OCI-LY7 (cell line): ENCODE data around the gene TMC5. TPM values are rescaled to one million over a fixed set of nuclear protein-coding genes. Genes with fewer than 3 reads are reported as not detected.
A peak's percentile ranks its signal among the peaks of the same experiment; 100 is the strongest.

ENCODE experiments used
- BruUV-seq: library from RNA; stranded (reverse); fragments of 400-500 nt; replicated peaks from 2 replicates; lab custom pipeline; 2021; lab: Mats Ljungman, UMichigan
- CTCF ChIA-PET: fragments of 300-600 bp; sonication (Branson Sonifier 250); formaldehyde crosslinking; loops from one replicate; lab custom pipeline; 2022; ENCODE audit warnings: antibody characterized with exemption; ENCODE audit not compliant: unreplicated experiment; lab: Charles Lee
- POLR2A ChIA-PET: fragments of 300-600 bp; sonication (Branson Sonifier 250); formaldehyde crosslinking; loops from one replicate; lab custom pipeline; 2022; ENCODE audit warnings: antibody characterized with exemption; lab: Charles Lee
- DNase-seq: peaks from one replicate; pipeline ENCODE4 v3.0.0-alpha.2; 2015; ENCODE audit warnings: low spot score
- H2AFZ ChIP-seq: fragments of 200-600 bp; sonication (generic), shearing (Covaris generic); 2 replicates; pipeline ENCODE4 v1.6.1; 2014; ENCODE audit warnings: mild to moderate bottlenecking, antibody characterized with exemption, low read length, moderate library complexity
- H3K27ac ChIP-seq: fragments of 200-600 bp; sonication (generic); 2 replicates; pipeline ENCODE4 v1.5.1; 2014; ENCODE audit warnings: mixed run types, low read depth, mild to moderate bottlenecking, moderate library complexity, low read length, inconsistent platforms; ENCODE audit not compliant: poor library complexity, severe bottlenecking
- H3K36me3 ChIP-seq: fragments of 200-600 bp; sonication (generic); 2 replicates; pipeline ENCODE4 v1.6.1; 2014; ENCODE audit warnings: mild to moderate bottlenecking, antibody characterized with exemption, low read length, moderate library complexity, mixed read lengths; ENCODE audit not compliant: insufficient read depth
- H3K4me1 ChIP-seq: fragments of 200-600 bp; sonication (generic); 2 replicates; pipeline ENCODE4 v1.5.1; 2014; ENCODE audit warnings: mild to moderate bottlenecking, low read length; ENCODE audit not compliant: insufficient read depth, poor library complexity, severe bottlenecking
- H3K4me2 ChIP-seq: fragments of 200-600 bp; sonication (generic); 2 replicates; pipeline ENCODE4 v1.6.1; 2014; ENCODE audit warnings: mild to moderate bottlenecking, low read length
- H3K4me3 ChIP-seq: fragments of 200-600 bp; sonication (generic); 2 replicates; pipeline ENCODE4 v1.5.1; 2014; ENCODE audit warnings: mild to moderate bottlenecking, low read depth, low read length; ENCODE audit not compliant: poor library complexity, severe bottlenecking
- H3K79me2 ChIP-seq: fragments of 200-600 bp; sonication (generic); 2 replicates; pipeline ENCODE4 v1.6.1; 2016; ENCODE audit warnings: low read depth, mild to moderate bottlenecking, low read length, moderate library complexity, mixed read lengths; ENCODE audit not compliant: insufficient read depth
- H3K9me2 ChIP-seq: fragments of 200-600 bp; sonication (generic); 2 replicates; pipeline ENCODE4 v1.6.1; 2016; ENCODE audit warnings: mild to moderate bottlenecking, low read length, mixed read lengths; ENCODE audit not compliant: insufficient read depth
- H3K9me3 ChIP-seq: fragments of 200-600 bp; sonication (generic); 2 replicates; pipeline ENCODE4 v1.6.1; 2014; ENCODE audit warnings: mild to moderate bottlenecking, mixed run types, low read length, mixed read lengths
- H4K20me1 ChIP-seq: fragments of 200-600 bp; sonication (generic); 2 replicates; pipeline ENCODE4 v1.6.1; 2014; ENCODE audit warnings: mild to moderate bottlenecking, antibody characterized with exemption, low read length, moderate library complexity, mixed read lengths; ENCODE audit not compliant: insufficient read depth
- EZH2phosphoT487 ChIP-seq: fragments of 200-600 bp; sonication (generic); IDR thresholded peaks from 2 replicates; pipeline ENCODE4 v1.6.1; 2018; ENCODE audit warnings: low read depth, borderline replicate concordance, mild to moderate bottlenecking, mixed run types, antibody characterized with exemption, low read length, moderate library complexity, mixed read lengths
- intact Hi-C: fragments of 100-400 bp; cut with micrococcal nuclease; formaldehyde crosslinking; loops from one replicate; pipeline ENCODE4 v1.10.0; 2022; ENCODE audit not compliant: unreplicated experiment
- total RNA-seq, 2 experiments: library from RNA; depleted of rRNA in 1 of 2; stranded (reverse); fragments of >200 nt in 1 of 2; shearing (Covaris generic) in 1 of 2; gene quantifications; 2 replicates each; pipeline ENCODE4 v1.2.3, GENCODE V29; 2014 to 2022
- TF ChIP-seq, protein P1 (sequence below): fragments of 200-600 bp; sonication (generic); conservative IDR thresholded peaks from 2 replicates; pipeline ENCODE4 v1.5.1; 2014; ENCODE audit warnings: mild to moderate bottlenecking, antibody characterized with exemption, low read length, moderate library complexity, mixed read lengths

Gene TMC5
- total RNA-seq, 2 experiments from 2014 or later: not detected

DNA sequence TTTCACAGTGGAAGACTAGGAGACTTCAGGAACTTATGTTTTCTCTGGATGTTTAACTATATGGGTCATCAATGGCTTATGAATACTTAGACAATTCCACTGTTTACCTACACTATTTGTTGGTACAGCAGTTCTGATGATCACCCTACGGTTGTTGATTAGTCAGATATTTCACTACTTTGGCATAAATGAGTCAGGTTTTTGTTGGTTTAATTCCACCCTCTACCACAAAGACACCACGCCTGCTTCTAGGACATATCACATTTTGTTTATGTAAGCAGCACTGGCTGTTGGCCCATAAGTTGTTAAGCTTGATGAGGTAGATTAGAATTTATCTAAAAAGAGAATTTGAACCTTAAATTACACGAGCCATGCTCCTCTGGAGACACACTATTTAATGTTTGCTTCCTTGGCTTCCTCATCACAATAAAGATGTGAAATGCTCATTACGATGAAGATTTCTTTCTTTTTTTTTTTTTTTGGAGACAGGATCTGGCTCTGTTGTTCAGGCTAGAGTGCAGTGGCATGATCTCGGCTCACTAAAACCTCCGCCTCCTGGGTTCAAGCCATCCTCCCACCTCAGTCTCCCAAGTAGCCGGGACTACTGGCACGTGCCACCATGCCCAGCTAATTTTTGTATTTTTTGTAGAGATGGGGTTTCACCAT is 99.9 kb downstream of the TMC5 start:
- Histone ChIP-seq H3K4me1 (peaks cover 26% of the 10 kb centered on the region), H3K9me2 (no peaks in the 10 kb centered on the region), H3K27ac (no peak overlapping the region), H3K4me2 (no peak overlapping the region), H4K20me1 (no peaks in the 10 kb centered on the region), H3K9me3 (no peaks in the 10 kb centered on the region), H3K4me3 (no peak overlapping the region), H3K79me2 (peaks cover 38% of the 10 kb centered on the region), H2AFZ (no peak overlapping the region), H3K36me3 (peaks cover 56% of the 10 kb centered on the region)
- intact Hi-C loops: no loop called here
- BruUV-seq: no TSS peak
- no peak for DNase-seq
- ChIA-PET CTCF (no interaction called here), POLR2A (no interaction called here)
- TF ChIP-seq, protein P1, sequence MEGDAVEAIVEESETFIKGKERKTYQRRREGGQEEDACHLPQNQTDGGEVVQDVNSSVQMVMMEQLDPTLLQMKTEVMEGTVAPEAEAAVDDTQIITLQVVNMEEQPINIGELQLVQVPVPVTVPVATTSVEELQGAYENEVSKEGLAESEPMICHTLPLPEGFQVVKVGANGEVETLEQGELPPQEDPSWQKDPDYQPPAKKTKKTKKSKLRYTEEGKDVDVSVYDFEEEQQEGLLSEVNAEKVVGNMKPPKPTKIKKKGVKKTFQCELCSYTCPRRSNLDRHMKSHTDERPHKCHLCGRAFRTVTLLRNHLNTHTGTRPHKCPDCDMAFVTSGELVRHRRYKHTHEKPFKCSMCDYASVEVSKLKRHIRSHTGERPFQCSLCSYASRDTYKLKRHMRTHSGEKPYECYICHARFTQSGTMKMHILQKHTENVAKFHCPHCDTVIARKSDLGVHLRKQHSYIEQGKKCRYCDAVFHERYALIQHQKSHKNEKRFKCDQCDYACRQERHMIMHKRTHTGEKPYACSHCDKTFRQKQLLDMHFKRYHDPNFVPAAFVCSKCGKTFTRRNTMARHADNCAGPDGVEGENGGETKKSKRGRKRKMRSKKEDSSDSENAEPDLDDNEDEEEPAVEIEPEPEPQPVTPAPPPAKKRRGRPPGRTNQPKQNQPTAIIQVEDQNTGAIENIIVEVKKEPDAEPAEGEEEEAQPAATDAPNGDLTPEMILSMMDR: no peak
- TF ChIP-seq EZH2phosphoT487: no peak

DNA sequence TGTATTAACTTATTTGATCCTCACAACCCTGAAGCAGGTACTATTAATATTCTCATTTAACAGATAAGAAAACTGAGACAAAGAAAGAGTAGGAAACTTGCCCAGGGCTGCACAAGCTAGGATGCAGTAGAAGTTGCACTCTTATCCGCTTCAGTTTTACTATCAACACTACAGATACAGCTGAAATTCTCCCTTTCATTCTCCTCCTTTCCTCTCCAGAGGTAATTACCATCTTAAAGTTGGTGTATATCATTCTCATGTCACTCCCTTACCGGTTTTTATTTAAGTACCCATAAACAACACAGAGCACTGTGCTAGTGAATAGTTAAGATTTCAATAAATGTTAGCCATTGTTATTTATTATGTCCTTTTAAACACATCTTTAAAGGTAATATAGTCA is 100.7 kb downstream of the TMC5 start:
- intact Hi-C loops: no loop called here
- H3K27ac ChIP-seq: no peak overlapping the region
- peaks cover 38% of the 10 kb centered on the region for H3K79me2 ChIP-seq
- H4K20me1 ChIP-seq: no peaks in the 10 kb centered on the region
- H3K4me3 ChIP-seq: no peak overlapping the region
- H2AFZ ChIP-seq: no peak overlapping the region
- no peak for DNase-seq
- POLR2A ChIA-PET: no interaction called here
- H3K9me3 ChIP-seq: no peaks in the 10 kb centered on the region
- H3K4me1 ChIP-seq: peaks cover 34% of the 10 kb centered on the region
- 0 out of 2 replicates have a peak overlapping the region, but pooled peaks have one; percentile 23 for H3K4me2 ChIP-seq
- peaks cover 48% of the 10 kb centered on the region for H3K36me3 ChIP-seq
- CTCF ChIA-PET: no interaction called here
- BruUV-seq: no TSS peak
- TF ChIP-seq EZH2phosphoT487: no peak
- TF ChIP-seq, protein P1: no peak
- H3K9me2 ChIP-seq: no peaks in the 10 kb centered on the region

DNA sequence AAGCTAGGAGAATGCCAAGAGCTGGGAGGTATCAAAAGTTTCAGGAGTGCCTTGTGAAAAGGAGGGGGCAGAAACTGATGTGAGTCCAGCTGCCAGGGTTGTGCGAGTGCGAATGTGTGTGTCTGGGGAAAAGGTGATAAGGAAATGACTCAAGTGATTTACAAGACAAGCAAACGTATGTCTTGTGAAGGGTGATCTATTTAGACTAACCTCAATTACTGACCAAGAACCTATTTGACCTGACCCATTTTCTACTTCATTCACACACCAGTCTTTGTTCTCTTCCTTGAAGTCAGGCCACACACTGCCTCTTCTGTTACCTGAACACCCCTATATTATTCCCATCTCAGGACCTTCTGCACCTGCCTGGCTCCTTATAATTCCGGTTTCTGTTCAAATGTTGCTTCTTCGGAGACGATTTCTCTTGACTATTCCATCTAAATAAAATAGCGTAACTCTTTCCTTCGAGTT is 103.2 kb downstream of the TMC5 start:
- intact Hi-C loops: loop anchor here (5.0 kb wide), 2 partner anchors 309 to 454 kb away; partner anchors contain the start of gene COQ7
- peak overlapping the region; percentile 70 for H3K27ac ChIP-seq
- TF ChIP-seq, protein P1: no peak
- TF ChIP-seq EZH2phosphoT487: no peak
- peaks cover 58% of the 10 kb centered on the region for H3K79me2 ChIP-seq
- no peaks in the 10 kb centered on the region; the same call in 1 of the 2 replicates for H4K20me1 ChIP-seq
- peak overlapping the region; percentile 83 for H3K4me3 ChIP-seq
- H3K4me2 ChIP-seq: peak overlapping the region; percentile 86
- peak; percentile 10 for DNase-seq
- CTCF ChIA-PET: no interaction called here
- H2AFZ ChIP-seq: peak overlapping the region; percentile 81; the same call in 1 of the 2 replicates
- POLR2A ChIA-PET: no interaction called here
- H3K4me1 ChIP-seq: peaks cover 43% of the 10 kb centered on the region
- TSS peak; percentile 74 for BruUV-seq
- H3K9me2 ChIP-seq: no peaks in the 10 kb centered on the region
- peaks cover 23% of the 10 kb centered on the region for H3K36me3 ChIP-seq
- no peaks in the 10 kb centered on the region for H3K9me3 ChIP-seq
